Measurements from ENCODE around the gene PCOLCE2.

GRCh38 chr3:142857056-142857455 is 31.8 kb downstream of the PCOLCE2 start:
- TF ChIP-seq CTCF (IDR thresholded peaks at IDR 0.05 in 8 of 11, conservative IDR thresholded peaks at IDR 0.05 in 3 of 11), result no peak
- TF ChIP-seq POLR2A (IDR thresholded peaks at IDR 0.05), result no peak
- no peak for TF ChIP-seq POLR2AphosphoS5 (IDR thresholded peaks at IDR 0.05)

All from spleen (tissue), 7 donors.